Myocyte (in vitro differentiated cells): ENCODE results near the gene PLA2G15. TPM values are rescaled to one million over a fixed set of nuclear protein-coding genes. Genes with fewer than 3 reads are reported as not detected.

Experiments
- DNase-seq: peaks from one replicate; pipeline ENCODE4 v3.0.0-alpha.2; 2012; ENCODE audit warnings: low read depth
- total RNA-seq: library from RNA; depleted of rRNA; stranded (reverse); fragments of >200 nt; gene quantifications from 2 replicates; pipeline ENCODE4 v1.2.3, GENCODE V29; 2014

Gene PLA2G15
- total RNA-seq, 1 donor from 2014 or later = 180 TPM

DNA sequence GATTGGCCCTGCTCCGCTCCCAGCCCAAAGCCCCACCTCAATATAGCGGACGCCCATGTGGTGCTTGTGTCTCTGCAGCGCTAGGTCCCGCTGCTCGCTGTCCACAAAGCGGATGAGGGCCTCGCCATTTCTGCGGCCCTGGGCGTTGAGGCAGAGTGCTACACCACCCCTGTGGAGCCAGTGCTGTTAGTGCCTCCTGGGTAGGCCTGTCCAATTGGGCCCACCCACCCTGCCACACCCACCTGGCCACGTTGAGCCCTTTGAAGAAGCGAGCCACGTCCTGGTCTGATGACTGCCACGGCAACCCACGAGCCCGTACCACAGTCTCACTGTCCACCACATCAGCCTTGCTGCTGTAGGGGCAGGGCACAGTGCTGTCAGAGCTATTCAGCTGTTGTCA is 12.8 kb upstream of the PLA2G15 start:
- DNase-seq = peak; percentile 31

DNA sequence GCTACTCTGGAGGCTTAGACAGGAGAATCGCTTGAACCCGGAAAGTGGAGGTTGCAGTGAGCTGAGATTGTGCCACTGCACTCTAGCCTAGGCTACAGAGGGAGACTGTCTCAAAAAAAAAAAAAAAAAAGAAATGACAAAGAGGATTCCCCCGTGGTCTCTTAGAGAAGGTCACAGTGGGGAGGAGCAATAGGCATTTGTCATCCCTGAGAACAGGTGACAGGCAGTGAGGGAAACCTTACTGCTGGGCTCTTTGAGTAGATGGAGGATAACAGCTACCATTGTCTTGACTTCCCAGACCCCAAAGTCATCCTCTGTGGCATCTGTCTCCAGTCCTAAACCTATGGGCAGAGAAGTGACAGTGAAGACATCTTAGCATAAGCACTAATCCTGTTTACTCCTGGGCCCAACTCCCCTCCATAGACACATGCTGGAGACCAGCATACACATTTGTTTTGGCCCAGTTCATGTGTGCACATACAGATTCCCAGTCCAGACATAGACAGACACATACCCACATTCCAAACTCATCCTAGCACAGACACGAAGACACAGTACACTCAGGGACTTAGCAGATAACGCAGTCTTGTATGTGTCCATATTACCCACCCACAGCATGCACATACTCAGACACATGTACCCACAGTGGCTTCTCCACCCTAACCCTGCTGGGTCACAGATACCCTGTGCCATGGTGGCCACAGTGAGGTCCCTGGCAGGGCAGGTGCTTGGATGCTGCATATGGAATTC is 11.9 kb upstream of the PLA2G15 start:
- peak; percentile 31 for DNase-seq

GRCh38 chr16:68233835-68234187 is 11.4 kb upstream of the PLA2G15 start:
- no peak for DNase-seq

- no peak for DNase-seq
Measured at GRCh38 chr16:68234188-68235107, 10.7 kb upstream of the PLA2G15 start.

DNA sequence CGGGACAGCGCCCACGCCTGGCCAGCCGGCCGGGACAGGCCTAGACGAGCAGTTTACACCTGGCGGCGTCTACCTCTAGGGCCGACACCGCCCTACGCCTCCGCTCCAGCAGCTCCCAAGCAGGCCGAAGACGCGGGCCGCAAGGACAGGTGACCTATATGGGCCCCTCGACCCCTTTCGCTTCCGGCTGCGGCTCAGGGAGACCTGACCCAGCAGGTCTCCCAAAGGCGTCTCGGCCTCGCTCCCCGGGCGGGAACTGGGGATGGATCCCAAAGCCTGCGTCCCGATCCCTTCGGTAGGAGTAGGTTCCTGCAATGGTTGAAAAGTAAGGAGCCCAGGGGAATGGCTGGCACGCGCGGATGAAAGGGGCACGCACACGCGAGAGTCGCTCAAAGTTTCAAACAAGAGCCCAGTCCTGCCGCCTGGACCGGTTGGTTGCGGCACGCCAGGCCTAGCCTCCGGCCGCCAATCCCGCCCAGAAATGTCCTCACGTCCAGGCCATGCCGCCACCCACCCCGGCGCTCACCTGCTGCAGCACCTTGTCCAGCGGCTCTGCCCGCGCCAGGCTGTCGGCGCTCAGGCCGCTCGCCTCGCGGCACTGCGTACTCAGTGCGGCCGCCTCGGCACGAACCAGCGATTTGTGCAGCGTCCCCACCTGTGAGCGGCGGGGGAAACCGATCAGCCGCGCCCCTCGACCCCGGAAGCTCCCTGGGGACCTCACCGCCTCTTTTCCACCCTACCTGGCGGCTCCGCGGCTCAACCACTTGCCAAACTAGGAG is 9.9 kb upstream of the PLA2G15 start:
- DNase-seq = no peak

DNA sequence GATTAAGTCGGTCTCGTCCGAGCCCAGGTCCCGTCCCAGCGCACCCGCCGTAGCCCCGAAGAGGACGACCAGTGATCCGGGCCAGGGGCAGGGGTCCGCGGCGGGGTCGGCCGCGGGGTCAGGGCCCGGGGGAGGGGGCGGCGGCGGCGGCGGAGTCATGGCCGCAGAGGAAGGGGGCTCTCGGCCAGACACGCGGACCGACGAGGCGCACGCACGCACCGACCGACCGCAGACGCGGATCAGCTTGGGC is 9.4 kb upstream of the PLA2G15 start, which contains the start of gene ESRP2:
ESRP2 (minus strand) TSS at position 241 of the 250 bp plus-strand sequence; CDS start at position 159, 82 bp downstream.
- DNase-seq = no peak

GRCh38 chr16:68236137-68236825 is 8.9 kb upstream of the PLA2G15 start:
- no peak for DNase-seq

DNA sequence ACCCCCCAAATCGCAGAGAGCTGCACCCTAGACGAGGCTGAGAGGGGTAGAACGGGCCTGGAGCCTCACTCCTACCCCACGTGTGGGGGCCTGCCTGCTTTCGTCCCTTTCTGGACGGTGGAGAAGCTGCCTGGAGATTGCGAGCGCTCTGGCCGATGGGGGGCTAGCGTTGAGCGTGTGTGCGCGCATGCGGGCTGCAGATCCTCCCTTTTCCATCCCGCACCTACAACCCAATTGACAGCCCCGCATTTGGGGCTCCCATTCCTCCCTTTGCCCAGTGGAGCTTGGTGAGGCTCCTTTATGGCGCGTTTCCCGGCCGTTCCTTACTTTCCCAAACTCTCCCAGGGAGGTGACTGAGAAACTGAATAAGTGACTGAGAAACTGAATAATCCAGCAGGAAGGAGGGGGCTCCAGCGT is 8.3 kb upstream of the PLA2G15 start:
- DNase-seq = no peak

DNA sequence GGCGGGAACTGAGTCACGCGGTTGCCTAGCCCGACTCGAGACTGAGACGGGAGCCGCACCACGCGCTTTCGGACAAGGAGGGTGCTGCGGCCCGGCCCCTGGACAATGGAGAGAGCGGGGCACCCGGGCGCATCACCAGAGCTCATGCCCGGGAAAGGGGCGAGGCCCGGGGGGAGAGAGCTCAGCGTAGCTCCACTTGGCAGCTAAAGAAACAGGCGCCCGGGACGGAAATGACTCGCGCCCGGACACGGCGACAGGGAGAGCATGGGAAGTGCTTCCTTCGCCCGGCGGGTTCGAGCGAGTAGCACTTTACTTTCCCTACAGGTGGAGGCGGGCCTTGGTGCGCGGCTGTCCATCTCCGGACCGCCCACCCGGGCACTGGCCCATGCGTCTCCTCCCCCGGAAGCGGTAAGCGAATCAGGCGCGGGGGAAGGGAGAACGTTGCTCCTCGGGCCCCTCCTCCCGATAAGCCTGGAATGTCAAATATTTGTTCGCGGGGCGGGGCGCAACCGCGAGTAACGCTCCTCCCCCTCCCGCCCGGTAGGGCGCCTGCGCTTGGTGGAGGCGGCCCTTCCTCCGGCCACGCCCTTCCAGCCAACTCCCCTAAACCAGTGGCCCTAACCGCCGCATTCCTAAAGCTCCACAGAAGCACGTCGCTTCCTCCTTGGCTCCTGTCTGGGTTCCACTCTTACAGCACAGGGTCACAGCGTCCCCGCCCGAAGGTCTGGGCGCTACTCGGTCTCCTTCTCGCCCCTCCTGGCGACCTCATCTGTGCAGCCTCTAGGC is 7.7 kb upstream of the PLA2G15 start:
- peak; percentile 98 for DNase-seq

DNA sequence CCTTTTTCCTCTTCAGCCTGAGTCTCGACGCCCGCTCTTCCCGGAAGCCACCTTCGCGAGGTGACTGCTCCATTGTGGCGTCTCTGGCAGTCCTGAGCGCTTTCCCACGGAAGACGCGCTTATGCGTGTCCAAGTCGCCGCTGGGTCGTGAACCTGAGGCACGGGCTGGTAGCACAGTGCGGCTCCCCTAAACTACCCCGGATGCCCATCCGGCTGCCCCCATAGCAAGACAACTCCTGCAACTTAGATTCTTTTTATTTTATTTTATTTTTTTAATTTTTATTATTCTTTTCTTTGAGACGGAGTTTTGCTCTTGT is 7.2 kb upstream of the PLA2G15 start:
- DNase-seq = no peak

GRCh38 chr16:68242085-68242484 is 3.1 kb upstream of the PLA2G15 start:
- DNase-seq = no peak

DNA sequence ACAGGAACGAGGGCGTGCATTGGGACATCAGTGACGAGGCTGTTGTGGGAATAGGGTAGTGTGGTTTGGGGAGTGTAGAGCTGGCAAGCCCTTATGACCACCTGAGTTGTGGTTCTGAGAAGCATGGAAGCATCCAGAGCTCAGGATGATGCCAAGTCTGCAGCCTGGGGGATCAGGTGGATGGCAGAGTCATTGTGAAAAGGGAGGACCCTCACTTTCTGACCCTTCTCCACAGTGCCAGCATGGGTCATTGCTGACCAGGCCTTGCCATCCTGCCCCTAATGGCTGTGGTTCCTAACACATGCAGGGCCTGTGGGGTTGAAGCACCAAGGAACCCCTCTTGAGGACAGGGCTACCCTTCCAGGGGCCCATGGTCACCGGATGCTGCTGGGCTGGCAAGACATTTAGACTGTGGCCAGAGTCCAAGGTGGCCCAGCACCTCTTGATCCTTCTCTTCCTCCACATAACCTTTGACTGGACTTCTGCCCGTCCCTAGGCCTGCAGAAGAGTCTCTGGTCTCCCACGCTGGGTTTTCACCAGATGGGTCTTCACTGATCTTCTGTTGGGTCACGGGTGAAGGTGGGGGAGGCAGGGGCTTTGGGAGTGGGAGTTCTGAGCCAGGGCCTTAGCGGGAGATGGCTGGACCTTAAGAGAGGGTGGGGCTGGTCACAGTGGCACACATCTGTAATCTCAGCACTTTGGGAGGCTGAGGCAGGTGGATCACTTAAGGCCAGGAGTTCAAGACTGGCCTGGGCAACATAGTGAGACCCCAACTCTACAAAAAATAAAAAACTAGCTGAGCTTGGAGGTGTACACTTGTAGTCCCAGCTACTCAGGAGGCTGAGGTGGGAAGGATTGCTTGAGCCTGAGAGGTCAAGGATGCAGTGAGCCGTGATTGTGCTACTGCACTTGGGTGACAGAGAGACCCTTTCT is 2.0 kb upstream of the PLA2G15 start:
- DNase-seq = peak; percentile 41

GRCh38 chr16:68244481-68244902 is 681 bp upstream of the PLA2G15 start:
- DNase-seq = no peak

DNA sequence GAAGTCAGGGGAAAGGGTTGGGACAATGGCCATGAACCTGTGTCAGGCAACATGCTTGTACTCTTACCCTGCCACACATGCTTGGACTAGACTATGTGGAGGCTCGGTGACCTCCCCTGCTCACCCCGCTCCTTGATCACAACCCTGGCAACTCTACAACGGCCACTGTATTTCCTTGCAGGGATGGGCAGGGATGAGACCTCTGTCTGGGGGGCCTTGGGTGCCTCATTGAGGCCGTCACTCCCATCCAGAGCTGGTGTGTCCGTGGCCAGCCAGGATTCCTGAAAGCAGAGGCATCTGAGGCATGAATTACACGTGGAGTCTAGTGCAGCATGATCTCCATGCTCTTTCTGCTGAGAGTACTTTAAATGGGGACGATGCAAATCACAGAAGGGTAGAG is 948 bp downstream of the PLA2G15 start:
- DNase-seq = no peak

- peak; percentile 69 for DNase-seq
Measured at GRCh38 chr16:68246666-68247065, 1.5 kb downstream of the PLA2G15 start.

DNA sequence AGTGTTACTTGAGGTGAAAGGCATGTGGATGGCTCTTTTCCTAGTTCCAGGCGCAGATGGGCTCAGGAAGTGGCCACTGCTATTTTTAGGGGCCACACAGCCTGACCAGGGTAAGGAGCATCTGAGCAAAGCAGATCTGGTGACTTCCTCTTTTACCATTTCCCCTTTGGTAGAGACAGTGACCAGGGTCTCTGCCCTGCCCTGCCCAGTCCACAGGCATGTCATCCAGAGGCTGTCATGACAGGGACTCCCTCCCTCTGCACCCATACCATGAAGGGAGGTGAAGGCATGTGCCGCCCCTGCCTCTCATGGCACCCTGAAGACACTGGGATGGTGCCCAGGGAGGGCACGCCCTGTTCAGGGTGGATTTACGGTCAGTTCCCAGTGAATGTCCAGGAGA is 2.2 kb downstream of the PLA2G15 start:
- peak; percentile 79 for DNase-seq

DNA sequence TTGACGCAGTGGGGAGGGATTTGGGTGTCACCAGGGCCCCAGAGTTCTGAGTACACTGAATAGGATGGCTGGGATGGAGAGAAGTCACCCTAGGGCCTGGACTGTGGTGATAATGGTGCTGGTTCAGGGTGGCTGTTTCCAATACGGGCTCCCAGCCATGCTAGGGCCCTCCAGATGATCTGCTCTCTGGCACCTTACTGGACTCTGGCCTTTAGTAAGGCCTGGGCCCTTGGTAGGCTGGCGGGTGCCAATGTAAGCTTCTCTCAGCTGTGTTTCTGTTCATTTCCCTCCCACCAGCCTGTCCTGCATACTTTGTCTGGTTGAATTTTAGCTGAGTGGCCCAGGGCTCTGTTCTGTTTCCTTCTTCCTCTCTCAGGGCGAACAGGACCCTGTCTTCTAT is 2.8 kb downstream of the PLA2G15 start:
- DNase-seq = no peak

GRCh38 chr16:68249371-68249770 is 4.2 kb downstream of the PLA2G15 start:
- DNase-seq = no peak

GRCh38 chr16:68250951-68251350 is 5.8 kb downstream of the PLA2G15 start:
- DNase-seq = no peak
